ENCODE measurements around the gene CHN2.

GRCh38 chr7:29364661-29365060 lies 170.1 kb downstream of the CHN2 start:
- TF ChIP-seq POLR2AphosphoS5 (IDR thresholded peaks at IDR 0.05; ENCODE audit: low read depth, low read length) (no peak), CTCF (IDR thresholded peaks at IDR 0.05 in 2 of 3, conservative IDR thresholded peaks at IDR 0.05 in 1 of 3; ENCODE audit: borderline replicate concordance in 1 of 3, insufficient read depth in 1 of 3, low read depth in 2 of 3, low read length in 2 of 3) (no peak), SRF (IDR thresholded peaks at IDR 0.05; ENCODE audit: low read depth) (no peak), POLR2A (IDR thresholded peaks at IDR 0.05; ENCODE audit: borderline replicate concordance, extremely low read depth, insufficient read depth, insufficient read length) (no peak), SIN3A (IDR thresholded peaks at IDR 0.05; ENCODE audit: low read depth) (no peak), EZH2phosphoT487 (IDR thresholded peaks at IDR 0.05; ENCODE audit: borderline replicate concordance) (no peak), SP1 (IDR thresholded peaks at IDR 0.05; ENCODE audit: low read depth) (no peak), EZH2 (IDR thresholded peaks at IDR 0.05) (no peak), MAX (IDR thresholded peaks at IDR 0.05) (no peak), CEBPB (IDR thresholded peaks at IDR 0.05; ENCODE audit: low read depth) (no peak), TCF7L2 (IDR thresholded peaks at IDR 0.05; ENCODE audit: borderline replicate concordance, extremely low read depth, insufficient read depth, insufficient read length) (no peak)

All from HCT116 (cell line).